Mesenchymal stem cell (in vitro differentiated cells and primary cell): ENCODE measurements around the gene PICALM.

Experiments used
- DNase-seq: peaks from one replicate; pipeline ENCODE4 v3.0.0-alpha.2; 2013
- H2AFZ ChIP-seq: one replicate; pipeline ENCODE4 v1.6.1; 2013; ENCODE audit warnings: low read depth, mild to moderate bottlenecking, control low read depth, inconsistent platforms, low read length, moderate library complexity
- H2AK5ac ChIP-seq: 2 replicates; pipeline ENCODE4 v1.6.1; 2013; ENCODE audit warnings: low read length, moderate library complexity, mild to moderate bottlenecking, inconsistent platforms; ENCODE audit not compliant: severe bottlenecking
- H2BK120ac ChIP-seq: one replicate; pipeline ENCODE4 v1.6.1; 2013; ENCODE audit warnings: low read depth, mild to moderate bottlenecking, inconsistent platforms, low read length, moderate library complexity
- H2BK12ac ChIP-seq, 2 experiments: one replicate each; pipeline ENCODE4 v1.6.1; 2013; ENCODE audit warnings: inconsistent platforms in 2 of 2, low read length in 2 of 2, mild to moderate bottlenecking in 2 of 2, moderate library complexity in 2 of 2, control low read depth in 1 of 2
- H2BK15ac ChIP-seq: one replicate; pipeline ENCODE4 v1.6.1; 2013; ENCODE audit warnings: mild to moderate bottlenecking, low read depth, inconsistent platforms; ENCODE audit not compliant: poor library complexity, severe bottlenecking
- H2BK5ac ChIP-seq: 2 replicates; pipeline ENCODE4 v1.6.1; 2013; ENCODE audit warnings: low read depth, mild to moderate bottlenecking, low read length, control low read depth, inconsistent platforms; ENCODE audit not compliant: poor library complexity, severe bottlenecking
- H3K14ac ChIP-seq, 2 experiments: one replicate each; pipeline ENCODE4 v1.6.1; 2013; ENCODE audit warnings: inconsistent platforms in 2 of 2, low read length in 2 of 2, control low read depth in 1 of 2, mild to moderate bottlenecking in 1 of 2, moderate library complexity in 1 of 2
- H3K18ac ChIP-seq, 2 experiments: one replicate each; pipeline ENCODE4 v1.6.1; 2013; ENCODE audit warnings: inconsistent platforms in 2 of 2, low read length in 2 of 2, control low read depth in 1 of 2, low read depth in 1 of 2, mild to moderate bottlenecking in 1 of 2
- H3K23ac ChIP-seq, 2 experiments: one replicate each; pipeline ENCODE4 v1.6.1; 2013; ENCODE audit warnings: inconsistent platforms in 2 of 2, low read length in 2 of 2, mild to moderate bottlenecking in 2 of 2, moderate library complexity in 2 of 2, control low read depth in 1 of 2
- H3K27ac ChIP-seq: 2 replicates; pipeline ENCODE4 v1.5.1; 2013; ENCODE audit warnings: mild to moderate bottlenecking, moderate library complexity, low read length, control low read depth, inconsistent platforms; ENCODE audit not compliant: poor library complexity, severe bottlenecking
- H3K27me3 ChIP-seq, 2 experiments: 2 replicates each; pipeline versions ENCODE4 v1.6.1 to v1.7.0; 2013; ENCODE audit warnings: low read length in 2 of 2, mild to moderate bottlenecking in 2 of 2, moderate library complexity in 2 of 2, control low read depth in 1 of 2, inconsistent platforms in 1 of 2; ENCODE audit not compliant: control insufficient read depth in 1 of 2, insufficient read depth in 1 of 2
- H3K36me3 ChIP-seq, 2 experiments: 2 replicates each; pipeline versions ENCODE4 v1.6.1 to v1.7.0; 2013; ENCODE audit warnings: low read length in 2 of 2, control low read depth in 1 of 2, inconsistent platforms in 1 of 2, low read depth in 1 of 2, mild to moderate bottlenecking in 1 of 2; ENCODE audit not compliant: insufficient read depth in 2 of 2, control insufficient read depth in 1 of 2
- H3K4ac ChIP-seq, 2 experiments: one replicate each; pipeline ENCODE4 v1.6.1; 2013; ENCODE audit warnings: inconsistent platforms in 2 of 2, low read length in 2 of 2, mild to moderate bottlenecking in 2 of 2, moderate library complexity in 2 of 2, control low read depth in 1 of 2, low read depth in 1 of 2
- H3K4me1 ChIP-seq: 2 replicates; pipeline ENCODE4 v1.6.1; 2013; ENCODE audit warnings: low read depth, low read length, control low read depth; ENCODE audit not compliant: control insufficient read depth, insufficient read depth
- H3K4me2 ChIP-seq: 2 replicates; pipeline ENCODE4 v1.6.1; 2013; ENCODE audit warnings: low read length, mild to moderate bottlenecking, inconsistent platforms; ENCODE audit not compliant: poor library complexity, severe bottlenecking
- H3K4me3 ChIP-seq, 2 experiments: 2 replicates each; pipeline versions ENCODE4 v1.5.1 to v1.7.0; 2013; ENCODE audit warnings: low read length in 2 of 2, mild to moderate bottlenecking in 2 of 2, control low read depth in 1 of 2, low read depth in 1 of 2; ENCODE audit not compliant: insufficient read depth in 1 of 2
- H3K79me1 ChIP-seq: replicated peaks from 2 replicates; pipeline ENCODE4 v1.6.1; 2013; ENCODE audit warnings: mild to moderate bottlenecking, control low read depth, low read length, inconsistent platforms; ENCODE audit not compliant: poor library complexity, severe bottlenecking
- H3K9ac ChIP-seq: 2 replicates; pipeline ENCODE4 v1.7.0; 2013; ENCODE audit warnings: mild to moderate bottlenecking, low read length, moderate library complexity
- H3K9me3 ChIP-seq: 2 replicates; pipeline ENCODE4 v1.7.0; 2013; ENCODE audit warnings: mild to moderate bottlenecking, low read length; ENCODE audit not compliant: control insufficient read depth
- H4K8ac ChIP-seq: one replicate; pipeline ENCODE4 v1.6.1; 2013; ENCODE audit warnings: inconsistent platforms, mild to moderate bottlenecking, low read length, moderate library complexity
- H4K91ac ChIP-seq: one replicate; pipeline ENCODE4 v1.6.1; 2013; ENCODE audit warnings: mild to moderate bottlenecking, low read length, inconsistent platforms
- WGBS: methylation state at CpG from one replicate; pipeline ENCODE4 v1.1.7; 2013; ENCODE audit warnings: mixed read lengths; 5-methylcytosine and 5-hydroxymethylcytosine counted together

The PICALM gene

DNA sequence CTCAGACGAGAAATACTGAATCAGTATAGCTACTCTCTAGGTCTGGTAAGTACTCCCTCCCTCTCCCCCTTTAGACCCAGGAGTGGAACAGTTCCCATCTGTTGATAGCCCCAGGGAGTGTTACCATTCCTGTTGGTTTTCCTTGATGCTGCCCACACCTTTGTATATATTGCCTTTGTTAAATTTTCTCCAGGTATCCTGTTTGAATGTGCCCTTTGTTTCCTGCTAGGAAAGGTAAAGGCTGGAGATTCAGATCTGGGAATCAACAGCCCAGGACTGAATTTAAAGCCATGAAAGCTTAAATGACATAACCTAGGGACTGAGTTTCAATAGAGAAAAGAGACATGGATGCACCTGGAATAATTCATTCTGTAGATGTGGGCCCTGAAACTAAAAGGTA lies 145.4 kb downstream of the PICALM start:
- Histone ChIP-seq H3K18ac (no peak overlapping the region), H3K9ac (no peak overlapping the region), H3K9me3 (no peaks in the 10 kb centered on the region), H2BK15ac (no peak overlapping the region), H3K14ac (no peak overlapping the region), H2BK12ac (no peak overlapping the region), H3K36me3 (no peaks in the 10 kb centered on the region), H3K23ac (no peak overlapping the region), H2BK120ac (no peak overlapping the region), H3K4me2 (no peak overlapping the region), H2BK5ac (no peak overlapping the region), H4K91ac (no peak overlapping the region), H3K4me3 (no peak overlapping the region), H4K8ac (no peak overlapping the region), H2AFZ (no peak overlapping the region), H2AK5ac (no peak overlapping the region), H3K4me1 (no peaks in the 10 kb centered on the region), H3K27ac (no peak overlapping the region), H3K4ac (no peak overlapping the region), H3K27me3 (peaks cover 0 to 5% of the 10 kb centered on the region in 2 experiments), H3K79me1 (no peaks in the 10 kb centered on the region)
- no peak for DNase-seq
- 90% methylated on average over 1 of the region's 1 CpG for WGBS

- Histone ChIP-seq H2AK5ac (no peak overlapping the region), H3K18ac (no peak overlapping the region), H3K23ac (no peak overlapping the region), H3K4me1 (no peaks in the 10 kb centered on the region), H3K27ac (no peak overlapping the region), H4K91ac (no peak overlapping the region), H3K14ac (no peak overlapping the region), H2BK15ac (no peak overlapping the region), H3K4me2 (no peak overlapping the region), H2BK120ac (no peak overlapping the region), H3K9me3 (no peaks in the 10 kb centered on the region), H3K9ac (no peak overlapping the region), H2BK5ac (no peak overlapping the region), H3K4ac (no peak overlapping the region), H3K4me3 (no peak overlapping the region), H2AFZ (no peak overlapping the region), H4K8ac (no peak overlapping the region), H3K36me3 (no peaks in the 10 kb centered on the region), H3K79me1 (no peaks in the 10 kb centered on the region), H3K27me3 (peaks cover 0 to 5% of the 10 kb centered on the region in 2 experiments), H2BK12ac (no peak overlapping the region)
- DNase-seq = no peak
- WGBS = 97% methylated on average over 1 of the region's 1 CpG
Measured at GRCh38 chr11:85922367-85922766, 146.5 kb downstream of the PICALM start.

DNA sequence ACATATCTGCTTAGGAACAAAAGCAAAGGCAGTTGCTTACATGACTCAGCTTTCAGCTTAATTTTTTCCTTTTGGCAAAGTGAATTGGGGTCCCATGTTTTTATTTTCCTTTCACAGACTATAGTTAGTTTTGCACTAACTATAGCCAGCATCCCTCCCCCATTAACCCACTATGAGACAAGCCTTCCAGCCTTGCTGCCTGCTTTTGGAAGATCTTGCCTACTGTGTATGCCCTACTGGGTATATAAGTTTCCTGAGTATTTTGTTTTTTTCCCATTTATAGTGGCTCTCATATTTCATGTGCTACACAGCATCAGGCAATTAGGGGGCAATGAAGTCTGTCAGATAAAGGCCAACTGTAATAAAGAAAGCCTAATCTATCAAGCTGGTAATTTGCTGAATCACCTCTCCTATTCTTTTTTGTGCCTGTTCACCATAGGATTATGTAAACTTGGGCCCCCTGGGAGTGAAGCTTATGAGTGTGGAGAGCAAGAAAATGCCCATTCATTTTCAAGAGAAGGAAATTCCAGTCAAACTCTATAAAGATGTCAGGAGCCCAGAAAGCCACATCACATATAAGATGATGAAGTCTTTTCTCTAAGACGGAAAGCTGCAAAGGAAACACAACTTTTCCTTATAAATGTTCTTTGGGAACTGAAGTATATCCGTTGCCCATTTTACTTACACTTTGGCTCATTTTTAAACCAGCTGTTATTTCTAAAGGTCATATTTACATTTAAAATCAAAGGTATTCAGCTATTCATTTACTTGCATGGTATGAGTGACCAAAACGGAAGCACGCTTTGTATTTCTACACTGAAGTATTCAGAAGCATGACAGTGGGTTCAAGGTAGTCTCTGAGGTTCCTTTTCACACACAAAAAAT lies 149.7 kb downstream of the PICALM start:
- no peak overlapping the region for H3K27ac ChIP-seq
- H3K18ac ChIP-seq = no peak overlapping the region
- H3K4ac ChIP-seq = no peak overlapping the region
- no peak overlapping the region for H2BK15ac ChIP-seq
- H2AK5ac ChIP-seq = no peak overlapping the region
- H3K36me3 ChIP-seq = no peaks in the 10 kb centered on the region
- peaks cover 0 to 5% of the 10 kb centered on the region in 2 experiments for H3K27me3 ChIP-seq
- H3K23ac ChIP-seq = no peak overlapping the region
- H3K4me2 ChIP-seq = no peak overlapping the region
- no peak overlapping the region for H2BK120ac ChIP-seq
- 75% methylated on average over 2 of the region's 4 CpGs for WGBS
- H3K9ac ChIP-seq = no peak overlapping the region
- H2BK12ac ChIP-seq = no peak overlapping the region
- DNase-seq = no peak
- H3K4me3 ChIP-seq = no peak overlapping the region
- no peak overlapping the region for H4K8ac ChIP-seq
- H2AFZ ChIP-seq = no peak overlapping the region
- H3K4me1 ChIP-seq = no peaks in the 10 kb centered on the region
- no peak overlapping the region for H3K14ac ChIP-seq
- peaks cover 4% of the 10 kb centered on the region for H3K9me3 ChIP-seq
- no peak overlapping the region for H2BK5ac ChIP-seq
- H4K91ac ChIP-seq = no peak overlapping the region
- no peaks in the 10 kb centered on the region for H3K79me1 ChIP-seq

- no peak overlapping the region for H3K4ac ChIP-seq
Measured at GRCh38 chr11:85914425-85914824, 154.5 kb downstream of the PICALM start.

More at GRCh38 chr11:85914425-85914824, 154.5 kb downstream of the PICALM start:
- no peak for DNase-seq
- Histone ChIP-seq H3K14ac (no peak overlapping the region), H2BK12ac (no peak overlapping the region), H3K36me3 (no peaks in the 10 kb centered on the region), H2AK5ac (no peak overlapping the region), H3K9me3 (peaks cover 4% of the 10 kb centered on the region), H4K91ac (no peak overlapping the region), H2BK120ac (no peak overlapping the region), H3K27me3 (no peaks in the 10 kb centered on the region), H2BK15ac (no peak overlapping the region), H3K23ac (no peak overlapping the region), H3K9ac (no peak overlapping the region), H3K4me3 (no peak overlapping the region), H3K79me1 (no peaks in the 10 kb centered on the region), H3K4me1 (peaks cover 1% of the 10 kb centered on the region), H4K8ac (no peak overlapping the region), H2BK5ac (no peak overlapping the region), H3K4me2 (no peak overlapping the region), H2AFZ (no peak overlapping the region), H3K27ac (no peak overlapping the region), H3K18ac (no peak overlapping the region)
- WGBS = 89% methylated on average over 6 of the region's 6 CpGs
